ENCODE data around the gene NOC3L.
A peak's percentile ranks its signal among the peaks of the same experiment; 100 is the strongest.

The NOC3L gene

GRCh38 chr10:94383530-94383929 is 20.8 kb upstream of the NOC3L start:
- DNase-seq (ENCODE audit: low read depth): no peak
- no peak overlapping the region for H3K4me3 ChIP-seq (ENCODE audit: low read depth, low read length)
- TF ChIP-seq CTCF (IDR thresholded peaks at IDR 0.05; ENCODE audit: control insufficient read depth, extremely low read depth, insufficient read depth): no peak

GRCh38 chr10:94376865-94377264 is 14.1 kb upstream of the NOC3L start:
- no peak overlapping the region for H3K4me3 ChIP-seq (ENCODE audit: low read depth, low read length)
- DNase-seq (ENCODE audit: low read depth): no peak
- no peak for TF ChIP-seq CTCF (IDR thresholded peaks at IDR 0.05; ENCODE audit: control insufficient read depth, extremely low read depth, insufficient read depth)

- H3K4me3 ChIP-seq (ENCODE audit: low read depth, low read length): no peak overlapping the region
- no peak for TF ChIP-seq CTCF (IDR thresholded peaks at IDR 0.05; ENCODE audit: control insufficient read depth, extremely low read depth, insufficient read depth)
- no peak for DNase-seq (ENCODE audit: low read depth)
Measured at GRCh38 chr10:94375374-94375773, 12.6 kb upstream of the NOC3L start.

DNA sequence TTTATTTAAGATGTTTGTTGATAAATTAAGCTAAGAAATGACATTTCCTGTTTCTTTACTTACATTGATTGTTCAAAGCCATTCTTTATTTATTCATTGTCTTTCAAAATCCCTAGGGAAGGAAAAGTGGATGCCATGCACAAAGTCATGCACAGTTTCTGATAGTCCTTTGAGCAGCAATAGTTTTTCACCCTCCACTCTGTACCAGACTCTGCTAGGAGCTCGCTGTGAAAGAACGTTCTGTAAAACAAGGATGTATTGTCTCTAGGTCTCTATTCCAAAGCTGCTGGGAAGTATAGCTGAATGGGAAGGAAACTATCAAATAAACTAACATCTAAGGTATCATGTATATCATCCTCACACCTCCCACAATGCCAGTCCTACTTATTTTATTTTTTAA is 7.8 kb upstream of the NOC3L start:
- H3K4me3 ChIP-seq (ENCODE audit: low read depth, low read length): no peak overlapping the region
- TF ChIP-seq CTCF (IDR thresholded peaks at IDR 0.05; ENCODE audit: control insufficient read depth, extremely low read depth, insufficient read depth): no peak
- no peak for DNase-seq (ENCODE audit: low read depth)

GRCh38 chr10:94366382-94366781 is 3.6 kb upstream of the NOC3L start:
- DNase-seq (ENCODE audit: low read depth): no peak
- no peak overlapping the region for H3K4me3 ChIP-seq (ENCODE audit: low read depth, low read length)
- TF ChIP-seq CTCF (IDR thresholded peaks at IDR 0.05; ENCODE audit: control insufficient read depth, extremely low read depth, insufficient read depth): no peak

- no peak for TF ChIP-seq CTCF (IDR thresholded peaks at IDR 0.05; ENCODE audit: control insufficient read depth, extremely low read depth, insufficient read depth)
- no peak for DNase-seq (ENCODE audit: low read depth)
- no peak overlapping the region for H3K4me3 ChIP-seq (ENCODE audit: low read depth, low read length)
Measured at GRCh38 chr10:94364482-94364881, 1.7 kb upstream of the NOC3L start.

GRCh38 chr10:94363251-94363565 is 469 bp upstream of the NOC3L start:
- H3K4me3 ChIP-seq (ENCODE audit: low read depth, low read length): peak overlapping the region; percentile 66
- TF ChIP-seq CTCF (IDR thresholded peaks at IDR 0.05; ENCODE audit: control insufficient read depth, extremely low read depth, insufficient read depth): no peak
- DNase-seq (ENCODE audit: low read depth): no peak

All from LNCaP clone FGC (cell line).